NCI-H226 (cell line): ENCODE results near the gene SLC49A3.
A peak's percentile ranks its signal among the peaks of the same experiment; 100 is the strongest.
"Not testable (repeated sequence)": the region's sequence is repeated elsewhere in the genome, so short reads cannot be mapped to it uniquely, and the experiment has no call there.

Experiments used
- DNase-seq: peaks from one replicate; pipeline ENCODE4 v3.0.0-alpha.2; 2015

SLC49A3 gene

GRCh38 chr4:680091-680490 is 8.9 kb downstream of the SLC49A3 start:
- DNase-seq: no peak

DNA sequence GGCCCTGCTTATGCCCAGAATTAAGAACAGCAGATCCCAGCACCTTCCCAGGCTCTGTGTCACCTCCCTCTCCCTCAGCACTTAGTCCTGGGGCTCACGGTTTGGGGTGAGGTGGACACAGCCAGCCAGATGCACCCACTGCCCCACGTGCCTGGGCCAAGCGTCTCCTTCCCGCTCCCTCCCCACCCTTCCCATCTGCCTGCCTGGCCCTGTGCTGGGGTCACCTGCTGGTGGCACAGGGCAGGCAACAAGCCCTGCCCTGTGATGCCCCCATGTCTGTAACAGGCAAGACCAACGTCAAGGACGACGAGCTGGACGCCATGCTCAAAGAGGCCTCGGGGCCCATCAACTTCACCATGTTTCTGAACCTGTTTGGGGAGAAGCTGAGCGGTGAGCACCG is 9.3 kb downstream of the SLC49A3 start:
- DNase-seq: no peak

- no peak for DNase-seq
Measured at GRCh38 chr4:679104-679481, 9.9 kb downstream of the SLC49A3 start.

- no peak for DNase-seq
Measured at GRCh38 chr4:678331-679103, 10.4 kb downstream of the SLC49A3 start.

- no peak for DNase-seq
Measured at GRCh38 chr4:677431-678293, 11.3 kb downstream of the SLC49A3 start.

GRCh38 chr4:676871-677235 is 12.1 kb downstream of the SLC49A3 start:
- DNase-seq: no peak

DNA sequence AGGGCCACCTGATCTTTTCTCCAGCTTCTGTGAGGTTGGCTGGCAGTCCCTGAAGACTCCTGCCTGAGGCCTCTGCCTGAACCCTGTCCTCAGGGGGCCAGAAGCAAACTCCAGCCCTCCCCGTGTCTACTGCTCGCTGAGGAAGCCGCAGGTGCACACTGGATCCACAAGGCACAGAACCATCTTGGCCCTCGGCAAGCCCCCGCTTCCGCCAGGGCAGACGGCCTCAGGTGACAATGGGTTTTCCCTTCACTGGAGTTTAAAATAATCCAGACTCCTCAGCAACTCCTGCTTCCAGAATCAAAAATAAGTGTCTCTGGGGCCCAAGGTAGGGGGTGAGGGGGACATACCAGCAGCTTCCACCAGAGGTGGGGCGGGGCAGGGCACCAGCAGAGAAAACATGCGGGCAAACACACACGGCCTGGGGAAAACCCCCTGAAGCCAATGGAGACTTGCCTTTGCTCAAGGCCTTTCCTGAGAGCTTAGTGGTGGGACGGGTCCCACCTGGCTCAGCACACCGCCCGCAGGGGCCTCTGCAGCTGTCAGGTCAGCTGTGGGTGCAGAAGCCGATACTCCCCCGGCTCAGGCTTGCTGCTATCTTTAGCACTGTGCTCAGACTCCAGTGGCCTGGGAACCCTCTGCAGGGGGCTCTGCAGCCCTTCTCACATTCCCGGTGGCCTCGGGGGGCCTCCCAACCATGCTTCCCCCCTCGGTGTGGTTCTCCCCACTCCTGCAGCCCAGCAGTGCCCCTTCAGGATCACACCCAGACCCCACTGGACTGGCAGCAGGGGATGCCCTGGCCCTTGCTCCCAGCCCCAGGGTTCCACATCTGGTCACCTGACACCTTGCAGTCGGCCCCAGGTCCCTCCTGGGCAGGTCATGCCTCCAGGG is 12.7 kb downstream of the SLC49A3 start:
- no peak for DNase-seq

- no peak for DNase-seq
Measured at GRCh38 chr4:675036-675882, 13.7 kb downstream of the SLC49A3 start.

- peak; percentile 79 for DNase-seq
Measured at GRCh38 chr4:674172-675035, 14.5 kb downstream of the SLC49A3 start, which contains the start of the genes ATP5ME and MYL5. Gene ATP5ME, minus strand, starts transcription at chr4:674276. Its CDS starts 29 bp downstream, at chr4:674247. Gene MYL5, plus strand, starts transcription at chr4:674542. Its CDS starts 3,485 bp downstream, at chr4:678027.

- DNase-seq: no peak
Measured at GRCh38 chr4:673349-674091, 15.4 kb downstream of the SLC49A3 start.

DNA sequence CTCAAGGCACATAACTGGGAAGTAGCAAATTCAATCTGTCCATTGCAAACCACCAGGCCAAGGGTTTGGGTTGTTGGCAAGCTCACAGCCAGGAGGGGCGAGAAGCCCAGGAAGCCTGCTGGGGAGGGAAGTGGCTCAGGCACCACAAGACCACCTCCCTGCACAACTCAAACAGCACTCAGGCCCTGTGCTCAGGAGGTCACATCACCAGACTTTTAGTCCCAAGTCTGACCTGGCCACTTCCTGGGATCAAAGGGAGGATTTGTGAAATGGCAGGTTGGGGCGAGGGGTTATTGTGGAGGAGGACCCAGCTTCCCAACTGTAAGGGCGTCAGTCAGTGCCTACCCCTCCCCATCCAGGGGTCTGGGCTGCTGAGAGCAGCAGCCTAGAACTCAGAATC is 17.2 kb downstream of the SLC49A3 start:
- no peak for DNase-seq

DNA sequence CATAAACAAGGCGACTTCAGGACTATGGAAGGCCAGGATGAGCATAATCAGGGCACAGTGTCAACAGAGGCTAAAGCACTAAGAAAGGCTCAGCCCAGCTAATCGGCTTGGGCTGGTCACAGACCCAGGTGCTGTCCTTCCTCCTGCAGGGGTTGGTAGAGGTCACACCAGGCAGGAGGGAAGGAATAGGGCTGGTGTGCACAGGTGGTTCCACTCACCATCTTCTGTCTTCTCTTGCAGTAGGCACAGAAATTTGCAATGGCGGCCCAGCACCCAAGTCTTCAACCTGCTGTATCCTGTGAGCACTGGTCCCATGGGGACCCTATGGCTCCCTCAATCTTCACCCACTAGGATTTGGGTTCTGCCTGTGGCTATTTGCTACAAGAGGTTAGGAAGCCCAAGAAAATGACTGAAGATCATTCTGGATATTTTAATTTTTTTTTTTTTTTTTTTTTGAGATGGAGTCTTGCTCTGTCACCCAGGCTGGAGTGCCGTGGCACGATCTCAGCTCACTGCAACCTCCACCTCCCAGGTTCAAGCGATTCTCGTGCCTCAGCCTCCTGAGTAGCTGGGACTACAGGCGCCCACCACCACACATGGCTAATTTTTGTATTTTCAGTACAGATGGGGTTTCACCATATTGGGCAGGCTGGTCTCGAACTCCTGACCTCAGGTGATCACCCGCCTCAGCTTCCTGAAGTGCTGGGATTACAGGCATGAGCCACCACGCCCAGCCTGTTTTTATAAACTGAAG is 19.0 kb downstream of the SLC49A3 start:
- DNase-seq: not testable (repeated sequence)

GRCh38 chr4:668219-668618 is 20.7 kb downstream of the SLC49A3 start:
- DNase-seq: not testable (repeated sequence)

GRCh38 chr4:667545-667925 is 21.4 kb downstream of the SLC49A3 start:
- no peak for DNase-seq

DNA sequence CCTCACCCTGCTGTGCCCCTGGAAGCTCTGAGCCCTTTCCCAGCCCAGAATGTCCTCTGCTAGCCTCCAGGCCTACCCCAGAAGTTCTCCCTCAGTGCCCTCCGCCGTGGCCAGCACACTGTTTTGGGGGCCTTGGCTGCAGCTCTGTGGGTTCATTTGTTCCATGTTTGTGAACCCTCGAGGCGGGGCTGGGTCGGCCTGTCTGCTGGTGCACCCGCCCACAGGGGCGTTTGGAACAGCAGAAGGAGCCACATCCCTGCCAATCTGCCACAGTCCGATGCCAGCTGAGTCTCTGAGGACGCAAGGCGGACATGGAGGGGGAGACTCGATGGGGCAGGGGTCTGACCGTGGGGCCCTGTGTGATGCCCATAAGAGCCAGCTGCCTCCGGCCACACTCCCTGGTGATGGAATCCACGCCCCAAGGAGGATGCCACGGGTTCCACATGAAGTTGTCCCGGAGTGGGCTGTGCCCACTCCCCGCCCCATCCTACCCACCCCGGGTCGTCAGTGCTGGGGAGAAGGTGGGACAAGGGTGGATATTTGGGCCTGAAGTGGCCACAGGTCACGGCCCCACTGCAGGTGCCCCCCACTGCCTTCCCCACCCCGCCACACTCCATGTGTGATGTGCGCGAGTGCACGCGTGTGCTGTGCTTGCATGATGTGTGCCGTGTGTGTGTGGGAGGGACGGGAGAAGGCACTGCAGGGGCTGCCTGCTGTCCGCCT is 22.0 kb downstream of the SLC49A3 start:
- DNase-seq: no peak

GRCh38 chr4:666436-666810 is 22.5 kb downstream of the SLC49A3 start:
- no peak for DNase-seq

- DNase-seq: no peak
Measured at GRCh38 chr4:665751-666435, 23.1 kb downstream of the SLC49A3 start.

DNA sequence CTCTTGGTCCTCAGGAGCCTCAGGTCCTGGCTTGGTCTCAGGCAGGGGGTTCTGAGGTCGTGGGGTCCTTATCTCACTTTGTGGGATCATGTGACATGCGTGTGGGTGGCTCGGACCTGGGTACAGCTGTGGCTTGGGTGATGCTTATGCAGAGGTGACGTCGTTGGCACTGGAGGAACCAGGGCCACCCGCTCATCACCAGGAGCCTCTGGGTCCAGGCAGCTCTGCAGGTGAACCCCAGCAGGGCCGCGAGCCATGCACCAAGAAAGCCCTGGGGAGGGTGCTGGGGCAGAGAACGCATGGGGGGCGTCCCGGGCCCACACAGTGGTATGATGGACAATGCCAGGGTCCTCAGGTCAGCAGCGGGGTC is 23.6 kb downstream of the SLC49A3 start:
- no peak for DNase-seq
